Occipital lobe (tissue), 2 donors: ENCODE measurements around the gene TET3. TPM values are rescaled to one million over a fixed set of nuclear protein-coding genes. Genes with fewer than 3 reads are reported as not detected.

ENCODE experiments used
- DNase-seq: peaks from one replicate; lab custom pipeline; 2025; lab: John Stamatoyannopoulos, UW
- total RNA-seq: library from RNA; depleted of rRNA; stranded (reverse); fragments of >200 nt; gene quantifications from one replicate; pipeline ENCODE4 v1.2.3, GENCODE V29; 2014

Gene TET3
- total RNA-seq, 1 donor from 2014 or later, result 20.9 TPM

DNA sequence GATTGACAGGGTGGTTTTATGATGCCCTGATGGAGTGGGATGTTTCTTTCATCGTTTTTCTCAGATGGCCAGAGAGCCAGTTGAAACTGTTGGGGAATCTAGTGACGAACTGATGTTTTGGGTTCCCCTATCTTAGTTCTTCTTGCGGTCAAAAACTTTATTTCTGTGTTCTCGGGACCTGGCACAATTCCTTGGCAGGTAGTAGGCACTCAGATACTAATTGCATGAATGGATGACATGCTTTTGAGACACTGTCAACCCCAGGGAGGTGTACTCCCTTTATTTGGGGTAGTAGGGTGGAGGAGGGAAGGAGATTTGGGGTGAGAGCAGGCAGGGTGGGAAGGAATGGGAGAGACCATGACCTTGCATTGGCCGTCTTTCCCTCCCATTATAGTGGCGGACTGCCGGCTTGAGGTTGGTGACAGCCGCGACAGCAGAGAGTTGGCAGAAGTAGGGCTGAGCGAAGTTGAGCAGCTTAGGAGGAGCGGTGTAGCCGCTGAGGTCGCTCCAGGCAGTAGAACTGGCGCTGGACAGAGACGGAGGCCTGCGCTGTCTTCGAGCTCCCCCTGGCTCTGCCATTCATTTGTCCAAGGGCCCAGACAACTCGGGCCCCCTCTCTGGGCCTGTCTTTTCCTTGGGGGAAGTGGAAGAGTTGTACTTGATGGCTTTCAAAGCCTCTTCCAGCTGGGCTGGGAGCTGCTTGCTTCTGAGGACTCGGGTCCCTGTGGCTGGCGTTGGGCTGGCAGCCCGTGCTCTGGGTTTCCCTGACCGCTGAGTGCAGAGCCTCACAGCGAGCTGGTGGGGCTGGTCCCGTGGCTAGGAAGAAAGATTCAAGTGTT, 2.6 kb downstream of the TET3 start:
- DNase-seq, result no peak

DNA sequence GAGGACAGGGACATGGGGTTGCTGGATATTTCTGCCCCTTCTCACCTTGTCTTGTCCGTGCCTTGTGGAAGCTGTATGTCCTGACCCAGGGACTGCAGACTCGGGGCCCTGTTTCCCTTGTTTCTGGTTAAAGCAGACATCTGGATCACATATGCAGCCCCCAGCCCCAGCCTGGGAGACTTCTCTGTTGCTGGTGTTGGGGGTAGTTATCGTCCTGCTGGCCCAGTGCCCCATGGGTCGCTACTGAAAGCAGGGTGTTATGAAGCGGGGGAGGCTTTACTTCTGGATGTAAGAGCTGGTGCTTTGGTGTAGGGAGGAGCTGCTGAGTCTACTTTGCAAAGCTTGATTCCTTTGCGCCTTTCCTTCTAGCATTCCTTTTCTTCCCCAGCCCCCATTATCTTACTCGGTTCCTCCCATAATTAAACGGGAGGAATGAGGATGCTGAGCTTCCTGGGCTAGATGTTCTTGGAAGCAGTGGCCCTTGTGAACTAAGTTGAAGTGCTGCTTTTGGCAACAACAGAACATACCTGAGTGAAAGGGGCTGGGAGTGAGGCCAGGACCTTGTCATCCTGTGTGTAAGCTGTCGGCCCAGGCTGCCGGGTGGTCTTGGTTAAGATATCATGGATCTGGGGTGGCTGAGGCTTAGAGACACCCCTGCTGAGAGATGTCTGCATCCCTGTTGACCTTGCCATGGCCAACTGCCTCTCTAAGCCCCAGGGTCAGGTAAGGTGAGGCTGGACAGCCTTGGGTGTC, 3.4 kb downstream of the TET3 start:
- DNase-seq, result no peak

DNA sequence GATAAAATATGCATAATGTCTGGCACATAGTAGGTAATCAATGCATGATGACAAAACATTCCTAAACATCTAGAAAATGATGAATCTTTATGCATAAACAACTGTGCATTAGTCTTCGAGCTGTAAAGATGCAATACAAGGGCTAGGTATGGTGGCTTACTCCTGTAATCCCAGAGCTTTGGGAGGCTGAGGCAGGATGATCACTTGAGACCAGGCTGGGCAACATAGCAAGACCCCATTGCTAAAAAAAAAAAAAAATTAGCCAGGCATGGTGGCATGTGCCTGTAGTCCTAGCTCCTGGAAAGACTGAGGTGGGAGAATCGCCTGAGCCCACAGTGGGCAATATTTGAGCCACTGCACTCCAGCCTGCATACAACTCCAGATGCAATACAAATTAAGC, 5.3 kb downstream of the TET3 start:
- DNase-seq, result no peak

DNA sequence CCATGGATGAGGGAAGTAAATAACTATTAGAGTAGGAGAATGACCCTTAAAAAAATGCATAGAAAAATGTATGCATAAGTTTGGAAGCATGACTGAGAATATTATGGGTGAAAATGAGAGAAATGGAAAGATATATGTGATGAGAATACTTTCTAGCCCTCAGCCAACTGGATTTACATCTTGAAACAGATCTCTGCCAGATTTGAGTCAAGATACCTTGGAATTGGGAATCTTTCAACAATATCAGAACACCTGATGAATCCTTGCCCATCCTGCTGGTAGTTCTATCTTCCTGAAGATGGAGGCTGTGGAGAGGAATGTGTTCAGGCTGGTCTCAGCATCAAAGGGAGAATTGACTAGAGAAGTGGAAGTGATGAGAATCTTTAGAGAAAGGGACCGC, 5.8 kb downstream of the TET3 start:
- DNase-seq, result no peak

DNA sequence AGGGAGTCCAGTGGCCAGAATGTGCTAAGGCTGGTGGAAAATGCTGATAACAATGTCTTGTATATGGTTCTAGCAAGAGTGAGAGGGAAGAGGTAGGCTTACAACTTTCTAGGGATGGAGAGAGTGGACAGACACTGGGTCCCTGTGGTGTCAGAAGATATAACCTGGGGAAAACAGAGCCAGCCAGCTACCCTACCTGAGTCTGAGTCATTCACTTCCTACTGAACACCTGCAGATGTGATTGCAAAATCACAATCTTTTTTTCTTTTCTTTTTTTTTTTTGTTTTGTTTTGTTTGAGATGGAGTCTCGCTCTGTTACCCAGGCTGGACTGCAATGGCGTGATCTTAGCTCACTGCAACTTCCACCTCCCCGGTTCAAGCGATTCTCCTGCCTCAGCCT, 7.3 kb downstream of the TET3 start:
- DNase-seq, result no peak

DNA sequence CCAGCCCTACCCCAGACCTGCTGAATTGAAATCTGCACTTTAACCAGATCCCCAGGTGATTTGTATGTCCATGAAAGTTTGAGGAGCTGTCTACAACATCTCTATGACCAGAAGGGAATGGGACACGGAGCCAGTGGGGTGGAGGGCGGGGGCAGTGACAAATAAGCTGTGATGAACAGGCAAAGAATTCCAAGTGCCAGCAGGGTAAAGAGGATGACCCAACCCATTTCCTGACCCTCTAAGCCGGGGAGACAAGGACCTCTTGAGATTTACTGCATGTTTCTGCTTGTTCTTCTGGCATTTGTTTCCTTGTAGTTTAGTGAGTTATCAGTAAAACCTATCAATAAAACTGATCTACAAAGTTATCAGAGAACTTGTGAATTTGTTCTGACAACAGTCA, 8.7 kb downstream of the TET3 start:
- no peak for DNase-seq

DNA sequence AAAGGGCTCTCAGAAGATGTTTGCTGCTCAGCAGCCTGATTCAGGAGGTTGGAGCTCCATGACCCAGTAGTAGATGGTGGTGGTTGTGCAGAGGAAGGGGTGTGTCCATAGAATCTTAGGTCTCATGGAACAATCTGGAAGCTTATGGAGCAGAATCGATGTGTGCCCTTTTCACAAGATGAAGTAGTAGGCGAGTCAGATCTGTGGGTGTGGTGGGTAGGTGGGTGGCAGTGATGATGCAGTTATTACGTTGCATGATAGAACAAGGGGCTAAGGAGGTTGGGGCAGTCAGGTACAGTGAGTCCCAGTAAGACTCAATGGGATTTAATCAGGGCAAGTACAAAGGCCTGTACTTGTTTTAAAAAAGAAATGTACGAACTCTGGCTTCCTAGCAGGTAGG, 9.1 kb downstream of the TET3 start:
- no peak for DNase-seq

DNA sequence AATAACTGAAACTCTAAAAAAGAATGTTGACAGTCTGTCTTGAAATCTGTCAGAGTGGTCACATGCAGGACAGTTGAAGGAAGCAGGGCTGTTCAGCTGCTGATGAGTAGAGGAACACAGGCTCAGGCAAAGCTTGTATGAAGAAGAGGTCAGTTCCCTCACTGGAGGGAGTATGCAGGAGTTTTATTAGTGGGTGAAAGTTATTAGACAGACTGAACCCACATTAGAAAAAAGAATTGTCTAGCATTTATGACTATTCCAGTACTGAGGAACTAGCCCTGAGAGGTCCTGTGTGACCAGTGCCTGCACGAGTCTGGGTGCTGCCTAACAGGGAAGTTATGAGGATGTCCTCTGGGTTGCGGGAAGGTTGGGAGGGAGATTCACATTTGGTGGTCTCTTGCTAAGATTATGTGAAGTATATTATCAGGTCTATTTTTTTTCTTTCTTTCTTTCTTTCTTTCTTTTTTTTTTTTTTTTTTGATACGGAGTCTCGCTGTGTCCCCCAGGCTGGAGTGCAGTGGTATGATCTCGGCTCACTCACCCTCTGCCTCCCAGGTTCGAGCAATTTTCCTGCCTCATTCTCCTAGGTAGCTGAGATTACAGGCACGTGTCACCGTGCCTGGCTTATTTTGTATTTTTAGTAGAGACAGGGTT, 9.6 kb downstream of the TET3 start:
- DNase-seq, result no peak

DNA sequence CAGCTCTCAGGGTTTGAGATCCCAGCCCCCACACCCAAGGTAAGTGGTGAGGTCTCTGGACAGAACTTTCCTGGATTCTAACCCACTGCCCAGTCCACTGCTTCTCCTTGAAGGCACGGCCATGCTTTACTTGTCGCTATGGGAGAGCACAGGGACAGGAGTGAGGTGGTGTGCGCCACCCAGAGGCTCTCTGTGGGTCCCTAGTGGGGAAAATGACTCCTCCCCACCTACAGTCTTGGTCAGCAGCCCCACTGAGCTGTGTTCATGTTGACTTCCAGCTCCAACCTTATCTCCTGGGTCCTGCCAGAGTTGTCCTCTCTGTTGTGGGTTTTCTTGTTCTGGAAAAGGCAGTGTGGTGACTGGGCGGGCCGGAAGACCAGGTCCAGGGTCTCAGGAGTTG, 11.1 kb downstream of the TET3 start:
- no peak for DNase-seq

DNA sequence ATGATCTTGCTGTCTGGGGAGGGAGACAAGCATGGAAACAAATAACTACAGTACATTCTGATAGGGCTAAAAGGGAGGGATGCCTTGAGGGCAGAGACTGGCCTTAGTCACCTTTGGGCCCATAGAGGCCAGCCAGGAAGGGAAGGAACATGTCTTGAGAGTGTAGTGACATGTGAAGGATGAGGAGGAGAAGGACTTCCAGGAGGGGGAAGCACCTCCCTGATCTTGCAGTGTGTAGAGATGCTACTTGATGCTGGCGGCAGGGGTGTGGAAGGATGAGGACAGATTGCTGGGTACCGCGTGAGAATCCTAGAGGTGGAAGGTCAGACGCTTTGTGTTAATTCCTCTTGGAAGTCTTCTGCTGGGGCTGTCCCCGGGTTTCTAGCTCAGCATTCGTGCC, 13.1 kb downstream of the TET3 start:
- no peak for DNase-seq

DNA sequence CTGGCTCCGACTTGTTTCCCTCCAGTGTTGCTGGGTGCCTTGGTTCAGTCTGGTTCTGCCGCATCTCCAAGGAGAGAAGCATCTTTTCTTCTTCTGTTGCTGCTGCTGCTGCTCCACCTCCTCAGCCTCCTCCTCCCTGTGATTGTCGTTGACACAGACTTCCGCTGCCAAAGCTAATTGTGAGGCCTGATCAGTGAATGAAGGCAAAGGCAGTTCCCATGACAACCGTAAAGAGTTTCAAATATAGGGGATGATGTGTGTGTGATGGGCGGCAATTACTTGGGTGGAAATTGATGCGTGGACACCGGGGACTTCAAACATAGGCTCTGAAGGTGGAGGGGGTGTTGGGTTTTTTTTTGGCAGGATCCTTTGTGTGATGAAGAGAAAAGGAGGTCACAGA, 13.7 kb downstream of the TET3 start:
- peak; percentile 69 for DNase-seq

DNA sequence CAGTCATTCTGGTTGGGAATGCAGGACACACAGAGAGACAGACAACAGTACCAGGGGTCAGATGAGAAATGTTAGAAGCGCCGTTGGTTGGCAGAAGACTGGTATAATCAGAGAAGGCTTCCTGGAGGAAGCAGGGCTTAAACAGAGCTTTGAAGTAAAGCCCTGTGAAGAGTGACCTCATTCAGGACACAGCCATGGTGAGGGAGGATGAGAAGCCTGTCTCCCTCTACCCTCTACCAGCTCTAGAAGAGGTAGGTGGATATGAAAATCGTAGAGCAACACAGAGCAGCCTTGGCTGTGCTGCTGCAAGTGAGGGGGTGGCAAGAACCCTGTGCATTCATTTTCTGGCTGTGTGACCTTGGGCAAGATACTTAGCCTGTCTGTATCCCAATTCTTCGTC, 14.2 kb downstream of the TET3 start:
- DNase-seq, result no peak

DNA sequence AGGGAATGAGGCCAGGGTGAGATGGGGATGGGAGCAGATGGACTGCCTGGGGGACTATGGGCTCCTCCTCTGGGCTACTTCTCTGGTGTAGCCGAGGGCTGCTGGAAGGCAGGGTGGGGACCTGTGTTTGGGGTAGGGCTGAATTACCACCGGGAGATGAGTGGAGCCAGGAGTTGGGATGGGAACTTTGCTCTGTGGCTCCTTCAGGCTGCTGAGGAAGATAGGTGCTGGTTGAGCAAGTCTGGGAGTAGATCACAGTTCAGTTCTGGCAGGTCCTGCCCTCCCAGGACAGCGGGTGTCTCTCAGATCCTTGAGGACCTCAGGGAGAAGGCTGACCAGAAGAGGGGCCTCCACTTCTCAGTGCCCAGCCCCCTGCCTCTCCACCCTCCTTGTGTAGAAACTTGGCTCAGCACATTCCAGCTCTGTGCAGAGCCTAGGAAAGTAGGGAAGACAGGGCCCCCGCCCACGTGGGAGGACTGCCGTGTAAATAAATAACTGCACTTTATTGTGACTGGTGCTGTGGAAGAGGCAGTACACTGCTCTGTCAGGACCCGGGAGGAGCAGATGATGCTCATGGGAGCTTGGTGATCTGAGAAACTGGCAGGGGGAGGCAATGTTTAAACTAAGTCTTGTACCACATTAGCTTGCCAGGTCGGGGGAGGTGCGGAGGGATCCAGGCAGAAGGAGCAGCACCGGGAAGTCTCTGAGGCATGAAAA, 15.3 kb downstream of the TET3 start:
- no peak for DNase-seq

DNA sequence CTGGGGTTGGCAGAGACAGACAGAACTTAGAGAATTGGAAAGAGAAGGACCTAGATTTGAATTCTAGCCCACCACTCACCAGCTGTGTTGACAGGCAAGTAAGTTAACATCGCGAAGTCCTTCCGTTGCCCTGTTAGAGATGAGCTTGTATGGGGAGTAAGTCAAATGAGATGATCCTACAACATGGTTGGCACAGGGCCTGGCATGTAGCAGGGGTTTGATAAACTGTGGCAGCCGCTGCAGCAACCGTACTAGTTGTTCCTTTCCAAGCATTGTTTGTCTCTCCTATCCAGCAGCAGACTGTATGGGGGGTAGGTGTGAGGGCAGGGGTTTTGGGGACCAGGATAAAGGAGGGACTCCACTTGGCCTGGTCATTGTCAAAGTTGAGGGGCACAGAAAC, 16.0 kb downstream of the TET3 start:
- DNase-seq, result no peak

DNA sequence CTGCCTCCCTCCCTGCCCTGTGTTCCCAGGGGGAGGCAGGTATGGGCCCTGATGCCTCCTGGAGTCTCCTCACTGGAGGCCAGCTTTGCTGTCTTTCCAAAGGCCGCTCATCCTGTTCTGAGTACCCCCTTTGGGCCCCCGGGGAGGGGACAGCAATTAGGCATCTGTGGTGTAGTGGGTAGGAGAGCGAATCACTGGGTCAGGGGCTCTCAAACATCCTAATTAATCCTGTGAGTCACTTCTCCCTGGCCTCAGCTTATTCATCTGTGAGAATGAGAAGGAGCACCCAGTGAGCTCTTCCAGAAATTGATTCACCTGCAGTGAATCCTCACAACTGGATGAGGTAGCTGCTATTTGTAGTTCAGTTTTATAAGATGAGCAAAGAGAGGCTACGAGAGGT, 16.4 kb downstream of the TET3 start:
- no peak for DNase-seq

DNA sequence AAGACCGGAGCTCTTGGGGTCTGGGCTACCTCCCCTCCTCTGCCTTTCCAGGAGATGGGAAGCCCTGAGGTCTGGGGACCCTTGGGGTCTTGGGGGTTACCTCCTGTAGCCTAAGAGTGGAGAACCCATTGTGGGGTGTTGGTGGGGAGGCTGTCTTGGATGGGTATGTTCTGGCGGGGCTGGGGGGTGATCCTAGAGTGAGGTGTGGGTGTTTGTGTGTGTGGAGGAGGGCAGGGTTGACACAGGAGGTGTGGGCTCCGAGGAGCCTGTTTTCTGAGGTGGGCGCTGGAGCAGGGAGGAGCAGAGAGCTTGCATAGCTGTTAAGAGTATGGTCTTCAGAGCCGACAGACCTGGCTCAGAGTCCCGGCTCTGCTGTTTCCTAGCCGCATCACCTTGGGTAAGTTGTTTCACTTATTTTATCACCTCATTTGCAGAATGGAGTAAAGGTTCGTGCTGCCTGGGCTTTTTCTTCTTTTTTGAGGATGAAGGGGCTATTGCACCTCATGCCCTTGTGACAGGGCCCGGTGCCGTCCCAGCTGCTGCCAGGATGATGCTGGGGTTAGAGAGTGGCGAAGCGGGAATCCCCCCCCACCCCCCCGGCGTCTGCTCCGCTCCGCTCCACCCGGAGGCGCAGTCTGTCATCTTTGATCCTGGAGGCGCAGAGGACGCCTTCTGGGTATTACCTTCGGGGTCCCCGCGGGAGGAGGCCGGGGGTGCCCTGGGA, 17.2 kb downstream of the TET3 start:
- no peak for DNase-seq

DNA sequence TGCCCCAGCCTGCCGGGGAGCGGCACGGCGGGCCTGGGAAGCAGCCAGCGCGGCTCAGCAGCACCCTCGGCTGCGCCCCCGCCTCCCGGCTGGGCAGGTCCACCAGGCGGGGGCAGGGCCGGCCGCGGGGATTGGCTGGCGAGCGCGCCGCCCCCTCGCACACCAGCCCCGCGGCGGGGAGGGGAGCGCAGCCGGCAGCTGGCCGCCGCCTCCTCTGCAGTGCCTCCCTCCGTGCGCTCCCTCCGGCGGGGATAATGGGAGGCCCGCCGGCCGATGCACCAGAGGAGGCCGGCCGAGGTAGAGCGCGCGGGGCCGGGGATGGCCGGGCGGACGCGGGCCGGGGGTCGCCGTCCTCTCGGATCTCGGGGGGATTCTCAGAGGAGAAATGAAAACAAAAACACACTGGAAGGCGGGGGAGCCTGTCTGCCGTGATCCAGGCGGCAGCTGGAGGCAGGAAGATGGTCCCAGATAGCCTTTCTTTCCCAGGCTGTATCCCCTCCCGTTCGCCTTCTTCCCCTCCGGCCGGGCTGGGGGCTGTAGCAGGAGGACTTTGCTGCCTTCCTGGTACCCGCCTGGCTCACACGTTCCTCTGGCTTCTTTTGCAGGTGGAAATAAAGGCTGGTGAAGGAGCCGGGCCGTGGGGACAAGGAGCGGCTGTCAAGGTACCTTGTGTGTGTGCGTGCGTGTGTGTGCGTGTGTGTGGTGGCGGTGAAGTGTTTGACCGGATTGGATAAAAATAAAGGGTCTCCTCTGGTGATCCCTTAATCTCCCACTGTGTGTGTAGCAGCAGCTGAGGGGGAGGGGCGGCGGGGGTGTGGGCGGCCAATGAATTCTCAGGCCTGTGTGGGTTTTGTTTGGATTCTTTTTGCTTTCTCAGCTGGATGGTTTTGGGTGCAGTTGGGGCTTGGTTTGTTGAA, 18.1 kb downstream of the TET3 start:
- peak; percentile 84 for DNase-seq

DNA sequence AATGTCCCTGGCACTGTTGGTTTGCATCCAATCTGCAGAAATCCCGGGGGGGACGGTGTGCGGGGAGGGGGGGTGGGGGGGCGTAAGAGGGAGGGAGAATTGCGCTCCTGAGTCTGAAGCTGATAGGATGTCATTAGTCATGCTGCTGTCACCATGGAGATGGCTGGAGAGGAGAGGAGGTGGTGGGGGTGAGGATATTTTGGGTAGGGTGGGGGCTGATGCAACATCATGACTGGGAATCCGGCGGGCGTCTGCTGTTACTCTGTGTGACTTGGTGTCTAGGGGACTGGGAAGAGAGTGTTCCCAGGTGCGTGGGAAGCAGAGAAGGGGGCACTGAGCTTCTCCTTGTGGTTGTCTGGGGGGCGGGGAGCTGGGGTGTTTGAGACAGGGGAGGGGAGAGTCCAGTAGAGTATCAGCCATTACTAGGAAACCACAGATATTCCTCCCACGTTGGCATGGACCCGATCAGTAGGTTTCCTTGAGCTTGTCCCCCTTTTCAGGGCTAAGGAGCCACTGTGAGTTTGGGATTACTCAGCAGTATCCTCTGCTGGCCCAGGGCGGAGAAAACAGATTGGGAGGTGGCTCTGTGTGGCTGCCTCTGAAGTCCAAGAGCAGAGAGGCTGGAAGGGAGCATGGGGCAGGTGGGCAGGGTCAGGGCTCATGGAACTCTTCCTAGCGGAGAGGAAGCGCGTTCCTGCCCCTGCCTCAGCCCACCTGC, 18.9 kb downstream of the TET3 start:
- DNase-seq, result peak; percentile 77
